Measurements from ENCODE around the gene LATS1.
"Not testable (repeated sequence)": the region's sequence is repeated elsewhere in the genome, so short reads cannot be mapped to it uniquely, and the experiment has no call there.

GRCh38 chr6:149672265-149672664 is 45.6 kb downstream of the LATS1 start:
- TF ChIP-seq CTCF, EP300 (IDR thresholded peaks at IDR 0.05): not testable (repeated sequence)
